ENCODE results near the gene RPE65.

DNA sequence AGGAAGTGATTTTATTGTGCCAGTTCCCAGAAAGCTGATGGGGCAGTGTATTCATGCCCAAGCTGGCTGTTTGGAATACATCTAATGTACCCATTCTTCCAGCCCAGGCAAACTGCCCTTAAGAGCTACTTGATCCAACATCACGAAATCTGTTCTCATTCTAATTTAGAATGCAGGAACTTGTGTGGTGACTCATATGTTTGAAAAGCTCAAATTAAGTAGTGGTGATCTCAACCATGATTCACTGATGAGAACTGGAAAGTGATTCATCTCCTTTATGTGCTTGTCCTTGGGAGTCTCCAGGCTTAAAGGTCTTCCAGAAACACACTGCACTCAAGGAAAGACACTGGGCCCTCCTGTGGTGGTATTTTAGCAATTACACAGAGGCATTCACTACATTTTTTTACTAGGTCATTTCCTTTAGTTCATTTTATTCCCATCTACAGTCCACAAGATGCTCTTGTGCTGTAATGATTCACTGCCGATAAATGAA is 65.4 kb downstream of the RPE65 start:
- TF ChIP-seq, protein P1, sequence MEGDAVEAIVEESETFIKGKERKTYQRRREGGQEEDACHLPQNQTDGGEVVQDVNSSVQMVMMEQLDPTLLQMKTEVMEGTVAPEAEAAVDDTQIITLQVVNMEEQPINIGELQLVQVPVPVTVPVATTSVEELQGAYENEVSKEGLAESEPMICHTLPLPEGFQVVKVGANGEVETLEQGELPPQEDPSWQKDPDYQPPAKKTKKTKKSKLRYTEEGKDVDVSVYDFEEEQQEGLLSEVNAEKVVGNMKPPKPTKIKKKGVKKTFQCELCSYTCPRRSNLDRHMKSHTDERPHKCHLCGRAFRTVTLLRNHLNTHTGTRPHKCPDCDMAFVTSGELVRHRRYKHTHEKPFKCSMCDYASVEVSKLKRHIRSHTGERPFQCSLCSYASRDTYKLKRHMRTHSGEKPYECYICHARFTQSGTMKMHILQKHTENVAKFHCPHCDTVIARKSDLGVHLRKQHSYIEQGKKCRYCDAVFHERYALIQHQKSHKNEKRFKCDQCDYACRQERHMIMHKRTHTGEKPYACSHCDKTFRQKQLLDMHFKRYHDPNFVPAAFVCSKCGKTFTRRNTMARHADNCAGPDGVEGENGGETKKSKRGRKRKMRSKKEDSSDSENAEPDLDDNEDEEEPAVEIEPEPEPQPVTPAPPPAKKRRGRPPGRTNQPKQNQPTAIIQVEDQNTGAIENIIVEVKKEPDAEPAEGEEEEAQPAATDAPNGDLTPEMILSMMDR (IDR thresholded peaks at IDR 0.05), result peak in 2 of 4 experiments; percentile 9 to 37
- no peak for TF ChIP-seq POLR2A (IDR thresholded peaks at IDR 0.05)
